ENCODE data around the gene MLLT1.

DNA sequence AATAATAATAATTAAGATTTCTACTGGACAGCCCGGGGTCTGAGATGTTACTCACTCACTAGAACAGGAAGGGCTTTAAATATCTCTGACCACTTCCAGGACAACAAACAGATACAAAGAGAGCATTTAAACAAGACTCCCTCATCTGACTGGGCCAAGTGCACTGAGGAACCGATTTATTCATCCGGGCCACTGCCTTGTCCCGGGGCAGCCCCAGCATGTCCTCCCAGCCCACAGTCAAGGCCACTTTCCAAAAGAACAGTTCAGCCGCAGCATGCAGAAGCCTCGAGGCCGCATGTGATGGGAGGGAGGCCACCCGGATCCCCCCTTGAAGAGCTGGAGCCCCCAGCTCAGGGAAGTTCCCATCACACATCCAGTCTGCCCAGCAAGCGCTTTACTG is 30.5 kb downstream of the MLLT1 start:
- TF ChIP-seq POLR2A (IDR thresholded peaks at IDR 0.05; ENCODE audit: low read depth) (no peak), EP300 (IDR thresholded peaks at IDR 0.05) (no peak), POLR2AphosphoS5 (IDR thresholded peaks at IDR 0.05) (no peak)
- TF ChIP-seq, protein P1, sequence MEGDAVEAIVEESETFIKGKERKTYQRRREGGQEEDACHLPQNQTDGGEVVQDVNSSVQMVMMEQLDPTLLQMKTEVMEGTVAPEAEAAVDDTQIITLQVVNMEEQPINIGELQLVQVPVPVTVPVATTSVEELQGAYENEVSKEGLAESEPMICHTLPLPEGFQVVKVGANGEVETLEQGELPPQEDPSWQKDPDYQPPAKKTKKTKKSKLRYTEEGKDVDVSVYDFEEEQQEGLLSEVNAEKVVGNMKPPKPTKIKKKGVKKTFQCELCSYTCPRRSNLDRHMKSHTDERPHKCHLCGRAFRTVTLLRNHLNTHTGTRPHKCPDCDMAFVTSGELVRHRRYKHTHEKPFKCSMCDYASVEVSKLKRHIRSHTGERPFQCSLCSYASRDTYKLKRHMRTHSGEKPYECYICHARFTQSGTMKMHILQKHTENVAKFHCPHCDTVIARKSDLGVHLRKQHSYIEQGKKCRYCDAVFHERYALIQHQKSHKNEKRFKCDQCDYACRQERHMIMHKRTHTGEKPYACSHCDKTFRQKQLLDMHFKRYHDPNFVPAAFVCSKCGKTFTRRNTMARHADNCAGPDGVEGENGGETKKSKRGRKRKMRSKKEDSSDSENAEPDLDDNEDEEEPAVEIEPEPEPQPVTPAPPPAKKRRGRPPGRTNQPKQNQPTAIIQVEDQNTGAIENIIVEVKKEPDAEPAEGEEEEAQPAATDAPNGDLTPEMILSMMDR (IDR thresholded peaks at IDR 0.05) = no peak
